ENCODE data around the gene AWAT2.

The AWAT2 gene, protein sequence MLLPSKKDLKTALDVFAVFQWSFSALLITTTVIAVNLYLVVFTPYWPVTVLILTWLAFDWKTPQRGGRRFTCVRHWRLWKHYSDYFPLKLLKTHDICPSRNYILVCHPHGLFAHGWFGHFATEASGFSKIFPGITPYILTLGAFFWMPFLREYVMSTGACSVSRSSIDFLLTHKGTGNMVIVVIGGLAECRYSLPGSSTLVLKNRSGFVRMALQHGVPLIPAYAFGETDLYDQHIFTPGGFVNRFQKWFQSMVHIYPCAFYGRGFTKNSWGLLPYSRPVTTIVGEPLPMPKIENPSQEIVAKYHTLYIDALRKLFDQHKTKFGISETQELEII
- 0 reads per million in 2 donors for total RNA-seq

DNA sequence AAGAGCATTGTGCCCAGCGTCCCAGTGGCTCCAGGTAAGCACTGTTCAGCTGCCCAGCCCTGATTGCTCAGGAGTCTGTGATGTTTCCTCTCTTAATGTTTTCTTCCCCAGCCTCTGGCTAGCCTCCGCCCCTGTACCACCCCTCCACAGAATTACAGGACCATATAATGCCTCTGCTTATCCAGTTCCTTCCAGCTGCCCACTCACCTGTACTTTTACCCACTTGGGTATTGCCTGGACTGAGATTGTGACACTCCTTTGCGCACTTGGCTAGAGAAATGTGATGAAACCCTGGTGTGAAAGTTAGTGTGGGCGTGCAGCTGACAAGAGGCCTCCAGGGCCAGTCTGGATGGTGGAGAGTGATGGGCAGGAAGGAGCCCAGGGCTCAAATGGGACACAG, at the start of gene AWAT2:
AWAT2 (minus strand) TSS at position 14 of the 400 bp plus-strand sequence; CDS start at position 8, 6 bp downstream.
- DNase-seq, result no peak

GRCh38 chrX:70096052-70096451, 46.3 kb upstream of the AWAT2 start:
- DNase-seq, result no peak

GRCh38 chrX:70092247-70092646, 42.5 kb upstream of the AWAT2 start:
- DNase-seq, result no peak

DNA sequence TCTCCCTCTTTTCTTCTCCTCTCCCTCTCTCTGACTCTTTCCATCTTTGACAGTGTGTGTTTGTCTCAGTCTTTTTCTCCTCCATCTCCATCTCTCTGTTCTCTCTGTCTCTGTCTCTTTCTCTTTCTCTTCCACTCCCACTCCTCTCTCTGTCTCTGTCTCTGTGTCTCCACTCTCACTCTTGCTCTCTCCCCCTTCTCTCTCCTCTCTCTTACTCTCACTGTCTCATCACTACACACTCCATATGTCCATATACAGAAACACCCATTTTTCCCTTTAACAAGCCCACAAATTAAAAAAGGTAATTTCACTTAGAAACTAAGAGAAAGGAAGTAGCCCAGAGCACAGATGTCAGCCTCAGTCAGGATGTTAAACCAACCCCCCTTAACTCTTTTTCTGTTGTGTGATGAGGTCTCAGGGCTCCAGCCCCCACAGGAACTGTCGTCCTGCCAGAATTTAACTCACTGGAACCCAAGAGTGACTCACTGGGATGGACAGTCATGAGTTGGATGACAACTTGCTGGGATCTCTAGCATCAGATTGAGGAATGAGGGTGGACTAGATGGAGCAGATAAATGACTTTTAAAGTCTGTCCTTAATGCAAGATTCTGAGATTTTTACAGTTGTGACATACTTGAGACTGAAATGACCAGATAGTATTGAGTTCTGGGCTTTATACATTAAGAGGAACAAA, 40.0 kb upstream of the AWAT2 start:
- DNase-seq, result no peak

DNA sequence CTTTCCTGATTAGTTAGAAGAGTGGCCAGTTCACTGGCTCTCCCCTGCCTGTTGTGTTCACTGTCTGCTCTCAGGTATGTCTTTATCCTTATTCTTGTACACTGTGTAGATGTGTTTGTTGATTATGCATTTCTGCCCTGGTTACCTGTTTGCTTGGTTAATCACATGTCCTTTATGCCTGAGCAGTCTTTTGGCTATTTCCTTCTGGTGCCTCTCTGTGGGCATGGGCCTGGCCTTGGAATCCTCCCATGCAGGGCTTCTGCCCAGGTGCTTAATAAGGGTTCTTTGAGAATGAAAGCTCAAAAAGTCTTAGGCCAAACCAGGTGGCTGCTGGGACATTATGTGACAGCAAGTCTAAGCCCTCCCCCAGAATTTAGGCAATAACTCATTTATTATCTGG, 39.0 kb upstream of the AWAT2 start:
- DNase-seq, result no peak

DNA sequence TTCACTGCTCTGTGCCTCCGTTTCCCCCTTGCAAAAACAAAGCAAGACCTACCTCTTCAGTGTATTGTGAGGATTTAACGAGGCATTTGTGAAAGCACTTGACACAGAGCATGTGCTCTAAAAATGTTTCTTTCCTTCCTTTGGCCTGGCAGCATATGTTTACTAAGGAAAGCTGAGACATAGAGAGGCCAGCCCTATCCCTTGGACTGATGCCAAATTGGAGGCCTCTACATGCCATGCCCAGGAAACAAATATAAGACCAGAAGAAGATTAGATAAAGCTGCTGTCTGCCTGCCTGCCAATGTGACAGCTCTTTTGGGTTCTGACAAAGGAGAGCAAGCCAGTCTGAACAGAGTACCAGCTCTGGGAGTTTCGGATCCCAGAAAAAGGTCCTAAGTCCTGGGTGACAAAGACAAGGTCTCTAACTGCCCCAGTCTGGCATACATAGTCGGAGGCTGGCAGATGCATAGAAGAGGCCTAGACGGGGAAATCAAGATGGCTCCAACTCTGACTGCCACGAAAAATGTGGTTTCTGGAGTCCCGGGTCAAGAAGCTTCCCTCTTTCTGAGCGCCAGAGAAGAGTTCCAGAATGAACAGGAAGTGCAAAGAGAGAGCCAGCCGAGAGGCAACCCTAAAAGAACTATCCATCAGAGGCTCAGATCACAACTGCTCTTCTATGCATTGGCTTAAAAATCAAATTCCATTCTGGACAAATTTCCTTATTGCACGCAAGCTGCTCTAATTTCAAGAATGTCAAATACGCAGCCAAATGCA, 38.3 kb upstream of the AWAT2 start:
- DNase-seq, result no peak

- DNase-seq, result no peak
These were observed 35.0 kb upstream of the AWAT2 start for GRCh38 chrX:70084592-70085240.

- DNase-seq, result no peak
These were observed 33.0 kb upstream of the AWAT2 start for GRCh38 chrX:70082723-70083122.

- no peak for DNase-seq
These were observed 30.1 kb upstream of the AWAT2 start for GRCh38 chrX:70079870-70080269.

DNA sequence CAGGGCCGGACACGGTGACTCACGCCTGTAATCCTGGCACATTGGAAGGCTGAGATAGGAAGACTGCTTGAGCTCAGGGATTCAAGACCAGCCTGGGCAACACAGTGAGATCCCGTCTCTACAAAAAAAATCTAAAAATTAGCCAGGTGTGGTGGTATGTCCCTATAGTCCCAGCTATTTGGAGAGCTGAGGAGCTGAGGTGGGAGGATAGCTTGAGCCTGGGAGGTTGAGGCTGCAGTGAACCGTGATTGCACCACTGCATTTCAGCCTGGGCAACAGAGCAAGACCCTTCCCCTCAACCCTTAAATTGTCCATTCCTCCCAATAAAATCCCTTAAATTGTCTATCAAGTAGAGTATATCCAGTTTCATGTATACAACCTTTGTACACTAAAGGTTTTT, 29.6 kb upstream of the AWAT2 start:
- no peak for DNase-seq

DNA sequence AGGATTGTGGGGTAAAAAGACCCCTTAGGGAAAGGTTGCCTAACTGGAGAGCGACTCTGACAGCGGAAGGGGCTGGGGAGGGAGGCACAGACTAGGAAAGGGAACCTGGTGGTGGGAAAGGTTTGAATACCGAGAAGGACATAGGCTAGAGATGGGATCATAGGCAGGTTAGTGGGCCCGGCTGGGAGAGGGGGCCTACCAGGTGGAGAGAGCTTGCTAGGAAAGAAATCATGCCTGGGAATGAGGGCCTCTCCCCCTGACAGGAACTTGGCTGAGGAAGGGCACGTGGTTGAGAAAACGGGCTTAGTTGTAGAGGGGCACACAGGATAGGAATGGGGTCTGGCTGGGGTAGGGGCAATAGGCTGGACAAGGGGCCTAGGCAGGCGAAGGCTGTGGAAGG, 16.9 kb upstream of the AWAT2 start:
- no peak for DNase-seq

DNA sequence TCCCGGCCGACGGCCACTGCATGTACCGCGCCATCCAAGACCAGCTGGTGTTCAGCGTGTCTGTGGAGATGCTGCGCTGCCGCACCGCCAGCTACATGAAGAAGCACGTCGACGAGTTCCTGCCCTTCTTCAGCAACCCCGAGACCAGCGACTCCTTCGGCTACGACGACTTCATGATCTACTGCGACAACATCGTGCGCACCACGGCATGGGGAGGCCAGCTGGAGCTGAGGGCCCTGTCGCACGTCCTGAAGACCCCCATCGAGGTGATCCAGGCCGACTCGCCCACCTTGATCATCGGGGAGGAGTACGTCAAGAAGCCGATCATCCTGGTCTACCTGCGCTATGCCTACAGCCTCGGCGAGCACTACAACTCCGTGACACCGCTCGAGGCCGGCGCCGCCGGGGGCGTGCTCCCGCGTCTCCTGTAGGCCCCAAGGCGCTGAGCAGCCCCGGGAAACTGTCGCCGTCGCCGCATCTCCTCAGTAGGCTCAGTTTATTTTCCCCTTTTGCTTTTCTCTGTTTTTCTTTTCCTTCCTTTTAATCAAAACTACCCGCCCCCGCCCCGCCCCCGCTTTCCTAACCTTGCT, 13.3 kb upstream of the AWAT2 start:
- no peak for DNase-seq

DNA sequence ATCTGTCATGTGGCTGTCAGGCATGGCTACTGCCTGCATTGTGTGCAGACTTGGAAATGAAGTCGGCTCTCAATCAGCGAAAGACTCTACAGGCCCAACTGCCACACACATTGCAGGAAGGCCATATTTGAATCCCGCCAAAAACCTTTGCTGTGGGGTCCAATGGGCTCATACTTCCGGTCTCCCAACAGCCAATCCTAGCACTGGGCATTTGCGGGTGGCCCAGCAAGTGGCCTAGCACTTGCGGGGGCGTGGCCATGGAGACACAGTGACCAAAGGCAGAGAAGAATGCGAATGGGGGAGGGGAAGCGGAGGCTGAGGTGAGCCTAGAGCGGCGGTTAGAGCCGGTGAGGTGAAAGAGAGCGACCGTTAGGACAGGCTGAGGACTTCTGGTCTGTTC, 12.3 kb upstream of the AWAT2 start, which contains the start of gene OTUD6A:
OTUD6A (plus strand) TSS at position 382 of the 400 bp plus-strand sequence. CDS start 68 bp downstream, outside the sequence.
- DNase-seq, result no peak

GRCh38 chrX:70054391-70054790, 4.7 kb upstream of the AWAT2 start:
- DNase-seq, result no peak

DNA sequence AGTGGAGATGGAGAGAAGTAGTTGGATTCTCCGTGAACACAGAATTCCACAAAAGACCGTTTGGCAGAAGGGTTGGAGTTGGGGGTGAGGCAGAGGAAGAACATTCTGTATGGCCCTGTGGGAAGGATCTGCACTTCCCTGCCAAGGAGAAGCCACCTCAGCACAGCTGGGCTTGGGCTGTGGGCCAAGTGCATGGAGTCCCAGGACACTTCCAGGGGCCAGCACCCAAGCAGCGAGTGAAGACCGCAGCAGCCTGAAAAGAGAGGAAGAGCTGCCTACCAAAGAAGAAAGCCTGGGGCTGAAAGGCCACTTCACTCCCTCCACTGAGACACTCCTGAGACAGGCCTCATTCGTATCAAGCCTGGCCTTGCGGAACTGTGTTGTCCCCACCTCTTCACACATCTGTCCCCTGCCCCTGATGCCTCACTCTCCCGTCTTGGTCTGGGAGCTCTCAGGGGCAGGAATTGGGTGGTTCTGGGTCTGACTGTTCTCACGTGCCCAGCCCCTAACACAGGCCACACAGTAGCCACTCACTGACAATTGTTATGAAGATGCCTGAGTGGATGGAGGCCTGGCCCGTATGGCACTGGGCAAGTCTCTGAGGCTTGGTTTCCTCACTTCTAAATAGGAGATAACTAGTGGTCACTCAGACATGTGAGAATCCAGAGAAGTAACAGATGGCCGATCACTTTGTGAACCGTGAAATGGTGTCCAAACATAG, 3.3 kb upstream of the AWAT2 start:
- DNase-seq, result no peak

- DNase-seq, result no peak
These were observed 332 bp downstream of the AWAT2 start for GRCh38 chrX:70049406-70049805.

DNA sequence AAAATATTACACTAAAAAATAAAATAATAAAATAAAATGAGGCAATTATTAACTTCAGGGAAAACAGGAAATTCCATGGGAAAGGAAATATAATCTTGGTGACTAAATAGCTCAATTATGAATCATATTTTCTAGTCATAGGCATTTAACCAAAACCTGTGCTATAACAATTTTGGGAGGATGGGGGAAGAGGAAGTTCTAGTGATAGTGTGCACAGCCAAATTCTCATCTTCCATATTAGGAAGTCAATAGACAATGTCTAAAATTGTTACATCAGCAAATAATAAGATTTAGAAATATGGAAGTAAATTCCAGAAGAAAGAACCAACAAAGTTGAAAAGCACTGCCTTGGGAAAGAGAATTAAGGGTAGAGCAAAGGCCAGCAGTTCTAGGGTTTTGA, 2.8 kb downstream of the AWAT2 start:
- DNase-seq, result no peak

GRCh38 chrX:70044541-70045245, 5.0 kb downstream of the AWAT2 start:
- no peak for DNase-seq

GRCh38 chrX:70043685-70044084, 6.1 kb downstream of the AWAT2 start:
- DNase-seq, result no peak

GRCh38 chrX:70042399-70043371, 7.1 kb downstream of the AWAT2 start:
- DNase-seq, result no peak

All from T-helper 2 cell (primary cell).